Natural killer cell treated with Interleukin-12 subunit alpha and Interleukin-12 subunit beta and Interleukin-15 and Interleukin-18, amount 100 ng/mL, for 72 hours (primary cell): ENCODE data around the gene MEGF11. TPM values are rescaled to one million over a fixed set of nuclear protein-coding genes. Genes with fewer than 3 reads are reported as not detected.

Experiments
- ATAC-seq, 2 donors: fragments of 150-1000 bp; cut with Tn5 transposase in 1 of 2; sonication (Bioruptor Pico), chemical (Tn5 transposase) in 1 of 2; 2 replicates each; pipeline ENCODE4 v1.10.0; 2021
- DNase-seq: peaks from one replicate; pipeline ENCODE4 v3.0.0; 2022; ENCODE audit warnings: low spot score
- H3K27ac Mint-ChIP-seq, 2 donors: 1 replicate in 1 of 2; 2 replicates in 1 of 2; pipeline ENCODE4 v1.8.0; 2022; ENCODE audit warnings: mixed read lengths in 2 of 2, mild to moderate bottlenecking in 1 of 2, moderate library complexity in 1 of 2
- H3K27me3 Mint-ChIP-seq, 2 donors: 1 replicate in 1 of 2; 2 replicates in 1 of 2; pipeline ENCODE4 v1.8.0; 2022; ENCODE audit warnings: mixed read lengths in 2 of 2
- H3K36me3 Mint-ChIP-seq: one replicate; pipeline ENCODE4 v1.8.0; 2022; ENCODE audit warnings: mixed read lengths
- H3K4me1 Mint-ChIP-seq, 2 donors: 1 replicate in 1 of 2; 2 replicates in 1 of 2; pipeline ENCODE4 v1.8.0; 2022; ENCODE audit warnings: low read depth in 2 of 2, mixed read lengths in 2 of 2, mild to moderate bottlenecking in 1 of 2
- H3K4me3 Mint-ChIP-seq: one replicate; pipeline ENCODE4 v1.8.0; 2022; ENCODE audit warnings: mixed read lengths
- H3K9me3 Mint-ChIP-seq: 2 replicates; pipeline ENCODE4 v1.8.0; 2022; ENCODE audit warnings: mixed read lengths
- total RNA-seq, 2 donors: library from RNA; stranded (reverse); gene quantifications; one replicate each; pipeline ENCODE4 v1.2.3, GENCODE V29; 2022

MEGF11 gene
- total RNA-seq, 2 donors from 2014 or later = not detected

DNA sequence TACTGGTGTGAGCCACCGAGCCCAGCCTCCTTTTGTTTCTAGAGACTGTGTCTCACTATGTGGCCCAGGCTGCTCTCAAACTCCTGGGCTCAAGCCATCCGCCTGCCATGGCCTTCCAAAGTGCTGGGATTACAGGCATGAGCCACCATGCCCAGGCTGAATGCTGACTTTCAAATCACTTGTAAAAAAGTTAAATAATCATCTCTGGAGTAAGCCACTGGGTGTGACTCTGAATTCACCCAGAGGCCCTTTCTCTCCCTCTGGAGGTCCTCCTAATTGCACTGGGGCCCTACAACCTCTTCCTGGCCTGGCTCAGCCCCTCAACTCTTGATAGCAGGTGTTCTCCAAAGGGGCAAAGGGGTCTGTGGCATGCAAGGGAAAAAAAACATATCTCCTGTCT, 54.8 kb downstream of the MEGF11 start:
- Mint-ChIP-seq H3K4me1 (no peaks in the 10 kb centered on the region), H3K4me3 (no peak overlapping the region), H3K27me3 (peaks cover 9 to 10% of the 10 kb centered on the region in 2 donors), H3K9me3 (no peaks in the 10 kb centered on the region), H3K36me3 (no peaks in the 10 kb centered on the region), H3K27ac (no peak overlapping the region)
- DNase-seq (no peak), ATAC-seq (no peak)

DNA sequence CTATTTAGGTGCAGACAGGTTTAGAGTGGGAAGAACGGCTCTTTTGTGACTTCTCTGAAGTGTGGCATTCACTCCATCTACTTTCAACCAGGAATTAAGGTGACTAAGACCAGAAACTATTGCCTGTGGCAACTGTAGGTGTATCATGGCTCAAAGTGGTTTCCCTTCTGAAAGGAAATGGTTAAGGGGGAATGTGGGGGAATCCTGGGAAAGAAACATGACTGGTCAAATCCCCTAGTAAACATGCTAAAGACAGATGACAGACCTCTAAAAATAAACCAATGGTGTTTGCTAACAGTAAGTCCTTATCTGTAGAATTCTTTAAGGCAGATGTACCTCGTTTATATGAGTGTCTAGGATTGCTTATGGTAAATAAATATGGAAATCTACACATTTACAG, 56.9 kb downstream of the MEGF11 start:
- no peak for ATAC-seq
- Mint-ChIP-seq H3K4me3 (no peak overlapping the region), H3K4me1 (no peaks in the 10 kb centered on the region), H3K9me3 (no peaks in the 10 kb centered on the region), H3K36me3 (no peaks in the 10 kb centered on the region), H3K27me3 (peaks cover 10 to 11% of the 10 kb centered on the region in 2 donors), H3K27ac (no peak overlapping the region)
- DNase-seq = no peak

DNA sequence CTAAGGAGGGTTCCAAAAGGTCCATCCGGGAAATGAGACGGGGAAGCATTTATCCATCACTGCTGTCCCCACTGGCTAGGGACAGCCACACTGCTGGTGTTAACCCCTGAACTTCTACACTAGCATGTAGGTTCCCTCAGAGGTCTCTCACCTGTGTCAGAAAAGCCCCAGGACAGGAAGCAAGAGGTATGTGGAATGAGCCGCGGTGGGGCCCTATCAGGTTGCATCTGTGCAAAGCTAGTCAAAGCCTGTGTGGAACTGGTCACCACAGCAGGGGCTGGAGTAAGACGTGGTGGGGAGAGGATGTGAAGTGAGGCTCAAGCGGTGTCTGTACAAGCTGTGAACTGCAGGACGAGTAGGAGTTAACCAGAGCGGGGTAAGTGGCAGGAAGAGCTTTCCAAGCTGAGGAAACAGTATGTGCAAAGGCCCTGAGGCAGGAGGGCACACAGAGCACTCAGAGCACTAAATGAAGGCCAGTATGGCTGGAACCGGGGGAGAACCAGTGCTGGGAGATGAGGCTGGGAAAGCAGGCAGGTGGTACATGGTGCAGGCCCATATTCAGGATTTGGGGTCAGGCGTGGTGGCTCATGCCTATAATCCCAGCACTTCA, 57.8 kb downstream of the MEGF11 start:
- H3K36me3 Mint-ChIP-seq = no peaks in the 10 kb centered on the region
- H3K27me3 Mint-ChIP-seq = peaks cover 9 to 10% of the 10 kb centered on the region in 2 donors
- H3K4me3 Mint-ChIP-seq = no peak overlapping the region
- DNase-seq (no peak), ATAC-seq (peak; percentile 26 to 36)
- H3K27ac Mint-ChIP-seq = no peak overlapping the region
- H3K9me3 Mint-ChIP-seq = no peaks in the 10 kb centered on the region
- no peaks in the 10 kb centered on the region for H3K4me1 Mint-ChIP-seq

DNA sequence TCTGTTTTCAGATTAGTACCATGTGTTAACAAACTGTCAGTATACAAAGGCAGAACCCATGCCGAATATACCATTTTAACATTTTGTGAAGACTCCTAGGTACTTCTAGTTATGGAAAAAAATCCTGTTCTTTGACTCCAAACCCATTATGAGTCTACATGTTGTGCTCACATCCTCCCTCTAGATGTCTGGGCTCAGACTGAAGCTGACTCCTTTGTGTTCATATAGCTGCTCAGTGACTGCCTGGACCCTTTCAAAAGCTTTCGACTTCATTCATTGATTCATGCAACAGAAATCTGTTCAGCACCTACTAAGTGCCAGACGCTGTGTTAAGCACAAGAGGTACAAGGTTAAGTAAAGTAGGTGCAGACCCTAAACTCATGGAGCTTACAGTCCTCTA, 60.5 kb downstream of the MEGF11 start:
- ATAC-seq = no peak

DNA sequence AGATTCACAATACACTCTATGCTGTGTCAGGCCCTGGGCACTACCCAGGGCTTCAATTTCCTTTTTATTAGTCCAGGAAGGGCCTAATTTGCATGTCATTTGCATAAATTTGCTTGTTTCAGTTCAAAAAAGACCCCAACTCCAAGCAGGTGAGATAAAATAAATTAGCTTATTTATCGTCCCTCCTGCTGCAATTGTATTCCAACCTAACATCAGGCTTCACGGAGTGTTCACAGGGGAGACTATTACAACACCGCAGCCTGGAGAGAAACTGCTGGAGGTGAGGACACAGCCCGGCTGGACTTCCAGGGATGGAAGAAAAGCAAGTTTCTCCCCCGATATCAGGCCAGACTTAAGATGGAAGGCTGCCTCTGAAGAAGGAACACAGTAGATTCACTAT, 62.8 kb downstream of the MEGF11 start:
- Mint-ChIP-seq H3K27me3 (peaks cover 7 to 11% of the 10 kb centered on the region in 2 donors), H3K27ac (no peak overlapping the region), H3K4me3 (no peak overlapping the region), H3K36me3 (no peaks in the 10 kb centered on the region), H3K4me1 (no peaks in the 10 kb centered on the region), H3K9me3 (no peaks in the 10 kb centered on the region)
- ATAC-seq (no peak), DNase-seq (no peak)

More for the DNA sequence above, 60.5 kb downstream of the MEGF11 start:
- Mint-ChIP-seq H3K4me3 (no peak overlapping the region), H3K36me3 (no peaks in the 10 kb centered on the region), H3K4me1 (no peaks in the 10 kb centered on the region), H3K27ac (no peak overlapping the region), H3K9me3 (no peaks in the 10 kb centered on the region), H3K27me3 (peaks cover 9 to 10% of the 10 kb centered on the region in 2 donors)
- DNase-seq = no peak

DNA sequence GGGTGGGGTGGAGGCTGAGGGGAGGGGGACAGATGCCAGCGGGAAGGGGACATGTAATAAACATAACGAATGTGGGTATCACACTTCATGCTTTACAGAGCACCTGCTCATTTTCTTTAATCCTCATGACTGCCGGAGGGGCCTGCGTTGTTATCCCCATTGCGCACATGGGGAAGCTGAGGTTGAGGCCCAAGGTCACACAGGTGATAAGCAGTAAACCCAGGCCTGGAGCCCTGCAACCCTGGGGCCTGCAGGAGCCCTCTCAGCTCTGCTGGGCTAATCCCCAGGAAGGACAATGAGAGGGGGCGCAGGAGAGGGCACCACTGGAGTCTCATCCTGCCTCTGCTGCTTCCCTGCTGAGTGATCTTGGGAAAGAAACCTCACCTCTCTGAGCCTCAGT, 64.3 kb downstream of the MEGF11 start:
- Mint-ChIP-seq H3K4me1 (no peaks in the 10 kb centered on the region), H3K9me3 (no peaks in the 10 kb centered on the region), H3K4me3 (no peak overlapping the region), H3K27ac (no peak overlapping the region), H3K27me3 (peaks cover 16% of the 10 kb centered on the region in 2 donors), H3K36me3 (no peaks in the 10 kb centered on the region)
- ATAC-seq (no peak), DNase-seq (no peak)

DNA sequence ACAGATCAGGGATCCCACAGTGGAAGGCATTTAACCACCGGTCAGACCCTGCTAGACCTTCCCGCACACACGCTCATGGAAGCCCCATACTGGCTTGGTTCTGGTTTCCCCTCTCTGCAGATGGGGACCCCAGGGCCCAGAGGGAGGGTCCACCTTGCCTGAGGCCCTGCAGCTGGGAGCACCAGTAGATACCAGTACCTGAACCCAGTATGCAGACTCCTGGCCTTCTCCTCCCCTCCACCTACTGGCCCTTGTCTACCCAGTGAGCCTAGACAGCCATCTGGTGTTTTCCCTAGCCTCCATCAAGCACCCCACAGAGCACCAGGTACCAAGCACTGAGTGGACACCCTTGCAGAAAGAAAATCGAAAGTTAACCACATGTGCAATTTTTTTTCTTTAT, 65.1 kb downstream of the MEGF11 start:
- no peak overlapping the region for H3K27ac Mint-ChIP-seq
- H3K4me1 Mint-ChIP-seq = no peaks in the 10 kb centered on the region
- DNase-seq = no peak
- H3K36me3 Mint-ChIP-seq = no peaks in the 10 kb centered on the region
- no peak for ATAC-seq
- no peak overlapping the region for H3K4me3 Mint-ChIP-seq
- H3K27me3 Mint-ChIP-seq = peaks cover 19 to 22% of the 10 kb centered on the region in 2 donors
- no peaks in the 10 kb centered on the region for H3K9me3 Mint-ChIP-seq

DNA sequence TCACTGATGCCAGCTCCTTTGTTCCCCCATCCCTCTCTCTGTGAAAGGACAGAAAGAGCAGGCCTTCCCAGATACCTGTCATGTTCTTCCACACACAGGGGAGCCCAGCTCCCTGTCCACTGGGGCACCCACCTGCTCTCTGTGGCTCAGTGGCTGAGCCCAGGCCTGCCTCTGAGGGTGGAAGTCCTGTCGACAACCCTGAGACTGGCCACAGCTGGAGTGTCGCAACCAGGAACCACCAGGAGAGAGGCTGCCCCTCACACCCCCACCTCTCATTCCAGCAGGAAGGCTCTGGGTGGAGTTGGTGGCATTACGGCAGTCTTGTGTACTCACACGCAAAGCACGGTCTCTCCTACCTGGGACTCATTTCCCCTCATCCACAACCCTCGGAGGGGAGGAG, 66.3 kb downstream of the MEGF11 start:
- DNase-seq = no peak
- Mint-ChIP-seq H3K27ac (no peak overlapping the region), H3K9me3 (no peaks in the 10 kb centered on the region), H3K36me3 (no peaks in the 10 kb centered on the region), H3K4me3 (no peak overlapping the region), H3K27me3 (peaks cover 21 to 32% of the 10 kb centered on the region in 2 donors), H3K4me1 (no peaks in the 10 kb centered on the region)
- ATAC-seq = peak in 1 of 2 donors; percentile 15

DNA sequence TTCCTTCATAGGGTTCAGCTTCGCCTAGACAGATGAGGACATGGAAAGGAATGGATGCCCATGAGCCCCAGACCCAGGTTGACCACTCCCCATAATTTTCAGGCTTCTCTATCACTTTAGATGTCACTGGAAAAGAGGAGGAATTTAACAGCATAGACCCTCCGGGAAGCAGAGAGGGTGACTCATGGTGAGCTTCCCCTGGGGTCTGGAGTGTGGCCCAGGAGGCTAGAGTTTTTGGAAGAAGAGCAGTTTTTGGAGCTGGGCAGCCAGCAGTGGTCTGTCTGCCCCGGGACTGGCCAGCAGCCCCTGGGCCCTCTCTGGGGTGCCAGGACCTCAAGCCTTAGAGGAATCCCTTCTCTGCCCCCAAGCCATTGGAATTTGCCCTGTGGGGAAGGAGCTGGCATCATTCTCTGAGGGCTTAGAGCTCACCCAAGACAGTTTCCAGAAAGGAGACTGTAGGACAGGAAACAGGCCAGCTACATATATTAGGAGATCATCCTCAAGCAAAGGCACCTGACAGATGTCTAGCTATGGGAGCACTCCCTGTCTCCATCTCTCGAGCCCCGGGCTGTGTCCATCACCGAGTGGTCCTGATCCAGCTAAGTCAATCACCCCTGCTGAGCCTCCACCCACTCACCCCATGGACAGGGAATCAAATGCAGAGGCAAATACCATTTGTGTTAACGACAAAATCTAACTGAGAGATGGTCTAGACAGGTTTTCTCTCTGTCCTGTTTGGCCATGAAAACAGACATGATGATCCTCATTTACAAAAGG, 67.3 kb downstream of the MEGF11 start:
- Mint-ChIP-seq H3K36me3 (no peaks in the 10 kb centered on the region), H3K9me3 (no peaks in the 10 kb centered on the region), H3K27ac (no peak overlapping the region), H3K4me3 (no peak overlapping the region), H3K4me1 (no peaks in the 10 kb centered on the region), H3K27me3 (peaks cover 22 to 35% of the 10 kb centered on the region in 2 donors)
- ATAC-seq = no peak
- no peak for DNase-seq

DNA sequence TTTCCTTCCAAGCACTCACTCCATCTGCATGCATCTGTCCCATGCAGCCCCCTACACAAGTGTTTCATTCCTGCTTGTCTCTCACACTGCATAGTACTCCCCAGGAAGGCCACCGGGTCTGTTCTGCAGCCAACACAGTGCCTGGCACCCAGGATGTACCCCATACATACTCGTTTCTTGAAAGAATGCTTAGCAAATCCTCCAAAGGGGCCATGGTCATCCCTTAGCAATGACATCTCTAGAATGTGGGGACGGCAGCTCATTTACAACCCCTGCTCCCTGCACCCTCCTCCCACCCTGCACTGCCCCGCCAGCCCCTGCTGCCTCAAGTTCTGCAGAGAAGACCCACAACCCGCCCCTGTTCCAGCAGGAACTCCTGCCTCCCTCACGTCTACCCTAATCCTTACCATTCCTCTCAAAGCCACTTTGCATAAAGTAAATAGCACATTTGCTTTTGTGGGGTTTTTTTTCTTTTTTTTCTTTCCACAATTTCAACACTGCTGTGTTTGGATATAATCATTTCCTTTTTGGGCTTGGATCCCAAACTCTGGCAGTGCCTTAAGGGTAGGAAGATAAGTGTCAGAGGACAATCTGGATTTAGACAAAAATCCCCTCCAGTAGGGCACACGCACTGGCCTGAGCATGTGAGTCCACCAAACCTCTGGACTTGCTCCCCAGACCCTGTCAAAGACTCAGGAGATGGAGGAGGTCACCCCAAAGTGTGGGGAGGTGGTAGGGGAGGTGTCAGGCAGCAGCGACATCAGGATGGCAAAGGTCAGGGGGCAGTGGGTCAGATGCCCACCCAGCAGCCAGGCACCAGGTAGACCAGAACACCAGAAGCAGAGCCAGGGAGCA, 68.4 kb downstream of the MEGF11 start:
- no peak overlapping the region for H3K27ac Mint-ChIP-seq
- ATAC-seq = no peak

DNA sequence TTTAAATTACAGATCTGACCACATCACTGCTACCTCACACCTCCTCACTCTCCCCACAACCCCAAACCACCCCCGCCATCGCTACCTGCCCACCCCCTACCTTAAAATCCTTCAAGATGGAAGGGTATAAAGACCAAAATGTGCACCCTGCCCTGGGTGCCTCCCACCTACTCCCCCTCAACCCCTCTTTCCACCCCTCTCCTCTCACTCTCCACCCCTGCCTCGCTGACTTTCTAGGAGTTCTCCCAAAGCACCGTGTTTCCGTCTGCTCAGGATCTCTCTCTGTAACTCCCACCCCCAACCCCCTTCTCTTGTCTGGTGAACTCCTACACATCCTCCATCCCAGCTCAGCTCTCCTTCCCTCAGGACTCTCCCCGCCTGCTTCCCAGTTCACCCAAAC, 69.1 kb downstream of the MEGF11 start:
- DNase-seq = no peak
- Mint-ChIP-seq H3K4me1 (no peaks in the 10 kb centered on the region), H3K27ac (no peak overlapping the region), H3K27me3 (peaks cover 22 to 35% of the 10 kb centered on the region in 2 donors), H3K9me3 (no peaks in the 10 kb centered on the region), H3K4me3 (no peak overlapping the region), H3K36me3 (no peaks in the 10 kb centered on the region)
- no peak for ATAC-seq

More for the DNA sequence above, 68.4 kb downstream of the MEGF11 start:
- H3K4me1 Mint-ChIP-seq = no peaks in the 10 kb centered on the region
- H3K36me3 Mint-ChIP-seq = no peaks in the 10 kb centered on the region
- no peak for DNase-seq
- H3K4me3 Mint-ChIP-seq = no peak overlapping the region
- no peaks in the 10 kb centered on the region for H3K9me3 Mint-ChIP-seq
- H3K27me3 Mint-ChIP-seq = peaks cover 22 to 35% of the 10 kb centered on the region in 2 donors

DNA sequence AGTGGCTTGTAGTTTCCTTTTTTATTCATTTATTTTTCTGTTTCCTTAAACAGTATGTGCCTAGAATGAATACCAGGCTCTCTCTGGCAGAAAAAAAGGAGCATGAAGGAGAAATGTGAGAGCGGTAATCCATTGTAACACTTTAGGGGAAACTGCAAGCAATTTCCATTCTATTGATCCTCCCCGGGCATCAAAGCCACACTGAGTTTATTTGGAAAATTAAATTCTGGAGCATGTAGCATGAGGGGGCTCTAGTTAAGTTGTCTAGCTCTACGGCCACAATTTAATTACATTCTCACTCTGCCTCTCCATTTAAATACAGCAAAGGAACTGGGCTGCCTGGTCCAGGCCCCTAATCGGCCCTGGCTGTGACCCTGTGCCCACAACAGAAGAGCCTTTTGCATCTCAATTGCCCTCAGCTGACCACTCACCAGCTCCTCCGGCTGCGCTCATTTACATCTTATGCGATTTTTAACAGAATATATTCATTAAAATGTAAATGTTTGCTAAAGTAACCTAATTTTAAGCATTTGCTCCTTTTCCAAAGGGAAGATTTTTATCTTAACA, 72.9 kb downstream of the MEGF11 start:
- H3K36me3 Mint-ChIP-seq = no peaks in the 10 kb centered on the region
- H3K9me3 Mint-ChIP-seq = no peaks in the 10 kb centered on the region
- H3K27me3 Mint-ChIP-seq = peaks cover 33 to 53% of the 10 kb centered on the region in 2 donors
- H3K27ac Mint-ChIP-seq = no peak overlapping the region
- ATAC-seq = no peak
- DNase-seq = no peak
- no peaks in the 10 kb centered on the region for H3K4me1 Mint-ChIP-seq
- no peak overlapping the region for H3K4me3 Mint-ChIP-seq

DNA sequence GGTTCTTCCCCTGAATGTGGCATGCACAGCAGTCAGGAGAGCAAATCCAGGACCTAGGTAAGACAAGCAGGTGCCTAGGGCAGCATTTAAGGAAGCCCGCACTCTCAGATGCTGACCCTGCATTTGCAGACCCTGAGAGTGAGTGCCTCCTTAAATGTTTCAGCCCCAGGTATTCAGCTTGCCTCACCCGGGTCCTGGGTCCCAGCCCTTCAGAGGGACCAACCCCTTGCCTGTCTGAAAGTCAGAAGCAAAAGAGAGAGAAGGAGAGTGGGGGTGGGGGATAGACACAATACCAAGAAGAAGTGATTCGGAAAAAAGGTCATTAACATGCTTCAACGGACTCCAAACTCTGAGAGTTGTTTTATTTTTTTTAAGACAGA, 75.0 kb downstream of the MEGF11 start:
- Mint-ChIP-seq H3K4me3 (no peak overlapping the region), H3K36me3 (no peaks in the 10 kb centered on the region), H3K4me1 (no peaks in the 10 kb centered on the region), H3K9me3 (no peaks in the 10 kb centered on the region), H3K27me3 (peaks cover 32 to 43% of the 10 kb centered on the region in 2 donors), H3K27ac (no peak overlapping the region)
- ATAC-seq (no peak), DNase-seq (no peak)
